IPS-18a (cell line): ENCODE measurements around the gene CACNB1.

Experiments
- H3K27ac ChIP-seq: one replicate; pipeline ENCODE4 v1.5.1; 2013; ENCODE audit warnings: low read length
- H3K27me3 ChIP-seq: one replicate; pipeline ENCODE4 v1.6.1; 2013; ENCODE audit warnings: mild to moderate bottlenecking, low read length; ENCODE audit not compliant: control insufficient read depth, insufficient read depth
- H3K36me3 ChIP-seq: one replicate; pipeline ENCODE4 v1.6.1; 2013; ENCODE audit warnings: low read depth, low read length; ENCODE audit not compliant: control insufficient read depth
- H3K4me1 ChIP-seq: one replicate; pipeline ENCODE4 v1.6.1; 2013; ENCODE audit warnings: low read depth, low read length; ENCODE audit not compliant: control insufficient read depth
- H3K4me3 ChIP-seq: one replicate; pipeline ENCODE4 v1.5.1; 2013; ENCODE audit warnings: low read length
- H3K9ac ChIP-seq: one replicate; pipeline ENCODE4 v1.6.1; 2013; ENCODE audit warnings: mild to moderate bottlenecking, low read length, moderate library complexity
- H3K9me3 ChIP-seq: one replicate; pipeline ENCODE4 v1.6.1; 2013; ENCODE audit warnings: low read depth, low read length; ENCODE audit not compliant: control insufficient read depth

CACNB1 gene

DNA sequence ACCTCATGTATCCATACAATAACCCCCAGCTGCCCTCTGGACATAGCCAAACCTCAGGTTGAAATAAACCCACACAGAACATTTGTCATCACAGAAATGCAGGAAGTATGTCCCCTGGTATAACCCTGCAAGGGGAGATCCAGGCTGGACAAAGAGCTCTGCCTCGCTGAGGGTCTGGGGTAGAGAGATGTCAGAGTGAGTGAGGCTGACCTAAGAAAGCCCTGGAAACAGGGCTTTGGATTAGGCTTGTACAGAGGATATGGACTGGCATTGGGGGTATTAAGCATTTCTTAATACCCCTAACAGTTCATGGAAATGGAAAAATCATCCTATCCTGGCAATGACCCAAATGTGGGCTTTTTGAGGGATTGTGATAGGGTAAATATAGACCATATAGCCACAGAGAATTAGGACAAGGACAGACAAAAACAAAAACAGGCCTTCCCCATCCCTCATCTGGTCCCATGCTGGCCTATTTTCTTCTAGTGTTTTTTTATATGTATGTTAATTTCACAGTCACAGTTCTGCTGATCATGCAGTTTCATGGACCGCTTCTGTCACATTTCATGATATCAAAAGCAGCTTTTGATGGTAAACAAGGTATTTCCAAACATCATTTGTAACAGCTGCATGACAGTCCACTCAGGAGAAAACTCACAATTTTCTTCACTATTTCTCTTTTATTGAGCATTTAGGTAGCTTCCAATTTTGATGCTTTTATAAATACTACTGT, 72.2 kb downstream of the CACNB1 start:
- H3K36me3 ChIP-seq = no peaks in the 10 kb centered on the region
- no peak overlapping the region for H3K27ac ChIP-seq

DNA sequence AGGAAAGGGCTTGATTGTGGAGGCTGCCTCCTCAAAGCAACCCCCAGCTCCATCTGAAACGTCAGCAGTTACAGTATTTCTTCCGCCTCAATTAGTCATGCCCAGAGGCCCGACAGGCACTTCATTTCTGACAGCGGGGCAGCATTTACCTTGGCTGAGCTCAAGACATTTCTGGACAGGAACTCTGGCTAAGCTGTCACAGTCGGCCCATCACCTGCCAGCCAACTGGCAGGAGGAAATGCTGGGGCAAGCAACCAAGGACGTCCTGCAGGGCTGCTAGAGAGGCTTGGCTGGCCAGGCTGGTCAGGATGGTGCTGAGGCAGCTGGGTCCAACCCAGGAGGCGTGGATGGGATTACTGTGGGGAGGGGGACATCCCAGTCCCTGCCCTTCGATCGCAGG, 73.8 kb downstream of the CACNB1 start:
- Histone ChIP-seq H3K4me3 (no peak overlapping the region), H3K27ac (no peak overlapping the region), H3K27me3 (no peaks in the 10 kb centered on the region)

More for the DNA sequence above, 72.2 kb downstream of the CACNB1 start:
- Histone ChIP-seq H3K27me3 (no peaks in the 10 kb centered on the region), H3K4me1 (peaks cover 5% of the 10 kb centered on the region), H3K9ac (no peak overlapping the region), H3K4me3 (no peak overlapping the region), H3K9me3 (no peaks in the 10 kb centered on the region)

More for the DNA sequence above, 73.8 kb downstream of the CACNB1 start:
- Histone ChIP-seq H3K9ac (no peak overlapping the region), H3K4me1 (peaks cover 5% of the 10 kb centered on the region), H3K9me3 (no peaks in the 10 kb centered on the region), H3K36me3 (no peaks in the 10 kb centered on the region)
